D721Med (cell line): Measurements from ENCODE around the gene LDLRAD3.

Experiments used
- DNase-seq: peaks from one replicate; pipeline ENCODE4 v3.0.0; 2011; ENCODE audit warnings: low spot score; ENCODE audit not compliant: insufficient read length
- FAIRE-seq: peaks from 2 replicates; lab custom pipeline; 2011; peaks lifted over from hg19 to GRCh38; lab: Jason Lieb, UNC
- CTCF ChIP-seq: IDR thresholded peaks from 2 replicates; pipeline ENCODE4 v1.5.1; 2012; ENCODE audit warnings: mild to moderate bottlenecking, control low read depth; ENCODE audit not compliant: insufficient read depth; ENCODE audit errors: missing control alignments

The LDLRAD3 gene

GRCh38 chr11:36107547-36107946, 163.7 kb downstream of the LDLRAD3 start:
- TF ChIP-seq CTCF = no peak
- DNase-seq (no peak), FAIRE-seq (no peak)

- TF ChIP-seq CTCF = no peak
- FAIRE-seq (no peak), DNase-seq (no peak)
These were observed 165.2 kb downstream of the LDLRAD3 start for GRCh38 chr11:36108881-36109589.

GRCh38 chr11:36109590-36109849, 165.7 kb downstream of the LDLRAD3 start:
- FAIRE-seq = no peak
- no peak for TF ChIP-seq CTCF
- no peak for DNase-seq

DNA sequence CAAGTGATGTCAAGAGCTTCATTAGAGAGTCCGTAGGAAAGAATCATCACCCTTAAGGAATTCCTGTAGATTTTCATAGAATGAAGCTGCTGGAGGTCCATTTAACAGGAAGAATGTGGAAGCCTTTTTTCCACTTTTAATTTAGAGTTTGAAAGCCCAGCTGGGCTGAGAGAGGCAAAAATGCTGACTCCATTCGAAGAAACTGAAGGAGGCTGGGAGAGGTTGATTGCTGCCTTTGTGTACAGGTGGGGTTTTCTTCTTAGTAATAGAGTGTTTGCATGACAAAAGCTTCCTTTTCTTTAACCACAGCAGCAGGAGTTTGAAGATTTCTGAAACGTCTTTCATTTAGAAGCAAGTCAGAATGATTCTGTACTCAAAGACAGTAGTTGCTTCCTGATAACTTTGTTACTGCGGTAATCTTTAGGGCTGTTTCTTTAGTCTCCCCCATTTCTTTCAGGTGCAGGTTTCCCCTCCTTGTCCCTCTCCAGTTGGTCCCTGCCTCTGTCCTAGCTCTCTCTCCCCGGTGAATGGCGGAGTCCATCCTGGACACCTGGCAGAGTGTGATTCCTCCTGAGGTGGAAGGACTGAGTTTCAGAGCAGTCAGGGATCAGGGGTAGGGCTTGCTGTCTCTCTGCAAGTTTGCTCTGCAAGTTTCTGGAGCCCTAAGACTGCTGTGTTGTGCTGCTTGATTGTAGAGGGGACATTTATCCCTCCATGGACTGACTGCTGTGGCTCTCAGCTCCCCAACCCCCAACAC, 166.2 kb downstream of the LDLRAD3 start:
- no peak for FAIRE-seq
- TF ChIP-seq CTCF = no peak
- DNase-seq = no peak

- FAIRE-seq (no peak), DNase-seq (no peak)
- TF ChIP-seq CTCF = no peak
These were observed 167.0 kb downstream of the LDLRAD3 start for GRCh38 chr11:36110668-36111410.

GRCh38 chr11:36114095-36114494, 170.2 kb downstream of the LDLRAD3 start:
- DNase-seq = no peak
- no peak for FAIRE-seq
- no peak for TF ChIP-seq CTCF
